ENCODE data around the gene DHX34. TPM values are rescaled to one million over a fixed set of nuclear protein-coding genes. Genes with fewer than 3 reads are reported as not detected.

Gene DHX34
- total and polyA plus RNA-seq, 4 donors, result 3.1 to 11.6 (median 6.1) TPM

- Histone ChIP-seq H3K9me3 (ENCODE audit: control insufficient read depth in 4 of 4, low read length in 3 of 4) (no peaks in the 10 kb centered on the region), H3K9ac (ENCODE audit: low read depth in 1 of 2, low read length in 2 of 2) (no peak overlapping the region), H3K27ac (ENCODE audit: low read depth in 1 of 2, low read length in 2 of 2) (no peak overlapping the region), H3K27me3 (ENCODE audit: control insufficient read depth in 4 of 4, insufficient read depth in 4 of 4, low read length in 3 of 4) (peaks cover 3 to 26% (median 10%) of the 10 kb centered on the region in 4 donors), H3K4me3 (ENCODE audit: low read depth in 1 of 3, low read length in 3 of 3) (peak overlapping the region in 1 of 3 donors; percentile 34), H3K36me3 (ENCODE audit: control insufficient read depth in 4 of 4, insufficient read depth in 3 of 4, low read depth in 1 of 4, low read length in 3 of 4) (no peaks in the 10 kb centered on the region), H3K4me1 (ENCODE audit: control insufficient read depth in 4 of 4, insufficient read depth in 4 of 4, low read length in 3 of 4) (peaks cover 0 to 6% (median 2%) of the 10 kb centered on the region in 4 donors)
- WGBS, result 5% methylated on average over 9 of the region's 9 CpGs
- DNase-seq (ENCODE audit: low spot score), result no peak
- TF ChIP-seq CTCF (IDR thresholded peaks at IDR 0.05; ENCODE audit: low read depth, low read length, missing input control), result no peak
- TF ChIP-seq FOXA1 (IDR thresholded peaks at IDR 0.05), result no peak
- TF ChIP-seq SP1 (IDR thresholded peaks at IDR 0.05), result no peak
- no peak for TF ChIP-seq YY1 (IDR thresholded peaks at IDR 0.05)
- no peak for TF ChIP-seq ZBTB33 (IDR thresholded peaks at IDR 0.05)
- no peak for TF ChIP-seq TAF1 (conservative IDR thresholded peaks at IDR 0.05)
Observed at GRCh38 chr19:47418692-47419029, 69.5 kb downstream of the DHX34 start.

- Histone ChIP-seq H3K27ac (ENCODE audit: low read depth in 1 of 2, low read length in 2 of 2) (no peak within 1 kb of the TSS), H3K4me1 (ENCODE audit: control insufficient read depth in 4 of 4, insufficient read depth in 4 of 4, low read length in 3 of 4) (peaks cover 0 to 6% (median 2%) of the 10 kb centered on the region in 4 donors), H3K4me3 (ENCODE audit: low read depth in 1 of 3, low read length in 3 of 3) (peak within 1 kb of the TSS in 1 of 3 donors; percentile 34), H3K9me3 (ENCODE audit: control insufficient read depth in 4 of 4, low read length in 3 of 4) (no peaks in the 10 kb centered on the region), H3K27me3 (ENCODE audit: control insufficient read depth in 4 of 4, insufficient read depth in 4 of 4, low read length in 3 of 4) (peaks cover 3 to 26% (median 12%) of the 10 kb centered on the region in 4 donors), H3K9ac (ENCODE audit: low read depth in 1 of 2, low read length in 2 of 2) (no peak within 1 kb of the TSS), H3K36me3 (ENCODE audit: control insufficient read depth in 4 of 4, insufficient read depth in 3 of 4, low read depth in 1 of 4, low read length in 3 of 4) (no peaks in the 10 kb centered on the region)
- no peak for DNase-seq (ENCODE audit: low spot score)
- no peak for TF ChIP-seq RXRA (IDR thresholded peaks at IDR 0.05)
- no peak for TF ChIP-seq HNF4G (IDR thresholded peaks at IDR 0.05)
- no peak for TF ChIP-seq GABPA (IDR thresholded peaks at IDR 0.05 in 1 of 2, conservative IDR thresholded peaks at IDR 0.05 in 1 of 2)
- no peak for TF ChIP-seq TAF1 (conservative IDR thresholded peaks at IDR 0.05)
- TF ChIP-seq FOXA1 (IDR thresholded peaks at IDR 0.05), result no peak
- no peak for TF ChIP-seq JUND (IDR thresholded peaks at IDR 0.05)
- no peak for TF ChIP-seq CTCF (IDR thresholded peaks at IDR 0.05; ENCODE audit: low read depth, low read length, missing input control)
- WGBS, result 3% methylated on average over 70 of the region's 70 CpGs
Observed at GRCh38 chr19:47419030-47419783, 70.1 kb downstream of the DHX34 start, which contains the start of gene MEIS3. MEIS3 (minus strand) TSS chr19:47419527; CDS start chr19:47419081, 446 bp downstream.
